HUDEP-2 (cell line): ENCODE data around the gene E2F1.
"Not testable (repeated sequence)": the region's sequence is repeated elsewhere in the genome, so short reads cannot be mapped to it uniquely, and the experiment has no call there.

Experiments used
- DNase-seq, 76 experiments: peaks; one replicate each; lab custom pipeline; 2025; ENCODE audit not compliant: unreplicated experiment in 76 of 76; lab: John Stamatoyannopoulos, UW

Gene E2F1

DNA sequence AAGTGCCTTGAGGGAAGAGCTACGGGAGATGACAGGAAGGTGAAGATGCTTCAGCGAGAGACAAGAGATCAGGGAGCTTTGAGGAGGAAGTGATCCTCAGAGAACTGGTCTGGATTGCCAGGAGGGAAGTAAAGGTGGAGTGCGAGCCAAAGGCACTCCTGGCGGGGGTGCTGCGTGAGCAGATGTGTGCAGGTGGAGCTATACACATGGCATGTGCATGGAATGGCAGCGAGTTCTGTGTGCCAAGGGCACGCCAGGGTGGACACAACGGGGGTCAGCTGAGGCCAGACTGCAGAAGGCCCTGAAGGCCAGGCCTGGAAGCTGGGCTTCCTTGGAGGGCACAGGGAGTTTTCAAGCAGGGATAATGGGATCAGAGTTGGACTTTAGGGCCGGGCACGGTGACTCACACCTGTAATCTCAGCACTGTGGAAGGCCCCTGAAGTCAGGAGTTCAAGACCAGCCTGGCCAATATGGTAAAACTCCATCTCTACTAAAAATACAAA, 27.7 kb upstream of the E2F1 start:
- no peak for DNase-seq

DNA sequence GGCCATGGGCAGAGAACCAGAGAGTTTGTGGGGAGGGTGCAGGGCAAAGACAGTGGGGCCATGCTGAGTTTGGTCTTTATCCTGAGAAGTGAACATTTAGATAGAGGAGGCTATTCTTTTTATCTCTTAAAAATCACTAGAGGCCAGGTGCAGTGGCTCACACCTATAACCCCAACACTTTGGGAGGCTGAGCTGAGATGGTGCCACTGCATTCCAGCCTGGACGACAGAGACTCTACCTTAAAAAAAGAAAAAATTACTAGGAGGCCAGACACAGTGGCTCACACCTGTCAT, 25.2 kb upstream of the E2F1 start:
- DNase-seq, result no peak

DNA sequence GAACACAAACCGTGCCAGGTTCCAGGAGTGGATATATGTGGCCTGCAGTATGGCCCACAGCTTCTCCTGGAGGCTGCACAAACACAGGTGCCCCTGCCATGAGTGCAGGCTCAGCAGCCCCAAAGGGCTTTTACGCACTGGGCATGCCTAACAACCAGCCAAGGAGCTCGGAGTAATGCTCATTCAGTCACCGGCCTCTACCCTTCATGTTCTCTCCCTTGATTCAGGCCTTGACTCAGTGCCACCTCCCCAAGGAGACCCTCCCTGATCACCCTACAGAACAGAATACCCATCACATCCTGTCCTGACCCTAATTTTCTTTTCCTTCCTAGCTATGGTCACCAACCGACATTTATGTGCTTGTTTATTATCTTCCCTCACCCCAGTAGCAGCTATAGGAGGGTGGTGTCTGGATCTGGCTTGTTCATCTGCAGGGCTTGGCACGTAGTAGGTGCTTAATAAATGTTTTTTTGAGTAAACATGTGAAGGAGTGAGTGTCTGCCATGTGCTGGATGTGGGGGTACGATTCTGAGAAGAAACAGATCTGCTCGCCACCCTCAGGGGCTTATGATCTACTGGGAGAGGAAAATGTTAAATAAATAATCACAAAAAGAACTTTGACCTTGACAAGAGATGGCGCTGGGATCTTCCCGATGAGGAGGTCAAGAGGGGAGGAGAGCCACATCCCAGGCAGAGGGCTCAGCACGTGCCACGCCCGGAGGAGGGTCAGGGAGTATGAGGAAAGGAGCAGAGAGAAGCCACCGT, 24.7 kb upstream of the E2F1 start:
- no peak for DNase-seq

GRCh38 chr20:33709905-33710541, 23.8 kb upstream of the E2F1 start:
- DNase-seq, result peak in 41 of 76 experiments; percentile 16 to 78 (median 53)

GRCh38 chr20:33709398-33709797, 23.2 kb upstream of the E2F1 start:
- peak in 60 of 76 experiments; percentile 18 to 82 (median 56) for DNase-seq

GRCh38 chr20:33707668-33708067, 21.5 kb upstream of the E2F1 start:
- no peak for DNase-seq

DNA sequence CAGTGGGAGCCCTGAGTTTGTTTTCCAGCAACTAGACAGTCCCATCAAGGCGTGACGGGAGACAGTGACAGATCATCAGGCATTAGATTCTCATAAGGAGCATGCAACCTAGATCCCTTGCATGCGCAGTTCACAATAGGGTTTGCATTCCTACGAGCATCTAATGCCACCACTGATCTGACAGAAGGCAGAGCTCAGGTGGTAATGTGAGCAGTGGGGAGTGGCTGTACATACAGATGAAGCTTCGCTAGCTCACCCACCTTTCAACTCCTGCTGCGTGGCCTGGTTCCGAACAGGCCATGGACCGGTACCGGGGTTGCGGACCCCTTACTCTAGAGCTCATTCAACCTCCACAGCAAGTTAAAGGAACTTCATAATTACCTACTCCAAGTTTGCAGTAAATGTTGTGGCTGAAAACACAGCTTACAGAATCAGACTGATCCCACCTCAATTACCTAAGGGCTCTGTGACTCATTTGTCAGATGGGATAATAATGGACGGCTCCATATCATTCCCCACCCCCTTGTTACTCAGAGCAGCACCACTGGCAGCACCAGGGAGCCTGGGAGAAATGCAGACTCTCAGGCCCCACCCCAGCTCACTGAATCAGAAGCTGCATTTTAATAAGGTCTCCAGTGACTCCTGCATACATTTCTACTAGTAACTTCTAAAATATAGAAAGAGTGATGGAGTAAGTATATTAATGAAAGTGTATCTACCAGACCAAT, 18.2 kb upstream of the E2F1 start:
- DNase-seq, result no peak

- DNase-seq, result no peak
Observed at GRCh38 chr20:33703498-33704137, 17.4 kb upstream of the E2F1 start.

DNA sequence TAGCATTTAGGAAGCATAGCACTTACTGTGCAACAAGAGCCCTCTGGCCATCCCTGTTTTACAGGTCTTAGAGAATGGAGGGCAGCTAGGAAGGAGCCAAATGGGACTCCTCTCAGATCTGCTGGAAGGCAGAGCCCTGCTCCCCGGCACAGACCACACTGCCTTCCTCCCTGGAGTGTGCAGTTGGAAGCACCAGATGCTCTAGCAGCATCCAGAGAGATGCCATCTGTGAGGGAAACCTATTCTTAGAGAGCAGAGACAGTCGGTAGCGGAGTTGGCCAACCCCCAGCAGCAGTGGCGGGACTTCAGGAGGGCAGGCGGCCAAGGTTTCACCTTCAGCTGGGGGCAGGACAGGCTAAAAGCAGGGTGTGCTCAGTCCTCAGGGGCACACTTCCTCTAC, 16.7 kb upstream of the E2F1 start:
- DNase-seq, result peak in 20 of 76 experiments; percentile 6 to 55 (median 23)

DNA sequence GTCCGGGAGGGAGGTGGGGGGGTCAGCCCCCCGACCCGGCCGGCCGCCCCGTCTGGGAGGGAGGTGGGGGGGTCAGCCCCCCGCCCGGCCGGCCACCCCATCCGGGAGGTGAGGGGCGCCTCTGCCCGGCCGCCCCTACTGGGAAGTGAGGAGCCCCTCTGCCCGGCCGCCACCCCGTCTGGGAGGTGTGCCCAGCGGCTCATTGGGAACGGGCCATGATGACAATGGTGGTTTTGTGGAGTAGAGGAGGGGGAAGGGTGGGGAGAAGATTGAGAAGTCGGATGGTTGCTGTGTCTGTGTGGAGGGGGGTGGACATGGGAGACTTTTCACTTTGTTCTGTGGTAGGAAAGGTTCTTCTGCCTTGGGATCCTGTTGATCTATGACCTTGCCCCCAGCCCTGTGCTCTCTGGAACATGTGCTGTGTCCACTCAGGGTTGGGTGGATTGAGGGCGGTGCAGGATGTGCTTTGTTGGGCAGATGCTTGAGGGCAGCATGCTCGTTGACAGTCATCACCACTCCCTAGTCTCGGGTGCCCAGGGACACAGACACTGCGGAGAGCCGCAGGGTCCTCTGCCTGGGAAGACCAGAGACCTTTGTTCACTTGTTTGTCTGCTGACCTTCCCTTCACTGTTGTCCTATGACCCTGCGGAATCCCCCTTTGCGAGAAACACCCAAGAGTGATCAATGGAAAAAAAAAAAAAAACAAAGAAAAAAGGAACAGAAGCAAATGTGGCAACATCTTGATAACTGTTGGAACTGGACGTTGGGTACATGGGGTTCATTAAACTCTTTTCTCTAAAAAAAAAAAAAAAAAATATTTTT, 15.7 kb upstream of the E2F1 start:
- peak in 1 of 76 experiments; percentile 18 for DNase-seq

GRCh38 chr20:33700696-33701441, 14.7 kb upstream of the E2F1 start:
- DNase-seq, result not testable (repeated sequence)

GRCh38 chr20:33698966-33699365, 12.8 kb upstream of the E2F1 start:
- not testable (repeated sequence) for DNase-seq

DNA sequence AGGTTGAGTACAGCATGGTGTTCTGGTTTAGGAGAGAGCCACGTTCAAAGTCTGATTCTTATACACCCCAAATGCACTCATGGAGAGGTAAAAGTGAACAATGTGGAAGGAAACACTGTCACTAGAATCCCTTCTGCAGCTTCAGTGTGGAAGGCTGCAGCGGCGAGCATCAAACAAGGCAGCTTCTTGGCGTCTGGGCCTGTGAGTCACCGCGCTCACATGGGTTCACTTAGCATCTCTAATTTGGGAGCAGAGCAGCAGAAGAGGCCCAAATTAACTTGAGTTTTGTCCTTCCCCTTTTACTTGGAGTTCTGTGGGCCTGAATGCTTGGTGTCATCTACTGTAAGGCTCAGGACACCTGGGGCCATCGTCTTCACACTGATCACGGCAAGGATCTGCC, 10.9 kb upstream of the E2F1 start:
- DNase-seq, result no peak

DNA sequence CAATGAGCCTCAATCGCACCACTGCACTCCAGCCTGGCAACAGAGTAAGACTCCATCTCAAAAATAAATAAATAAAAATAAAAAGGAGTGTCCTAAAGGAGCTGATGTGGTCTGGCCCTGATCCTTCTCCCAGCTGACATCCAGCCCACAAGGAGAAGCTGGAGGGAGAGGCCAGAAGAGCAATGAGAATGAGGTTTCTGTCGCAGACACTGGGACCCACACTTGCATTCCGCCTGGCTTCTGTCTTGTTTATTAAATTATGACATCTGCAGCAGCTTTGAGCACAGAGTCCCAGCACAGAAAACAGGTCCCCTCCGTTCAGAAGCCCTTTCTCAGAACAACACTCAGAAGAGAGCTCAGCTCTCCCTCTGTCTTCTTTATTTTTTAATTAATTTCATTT, 10.3 kb upstream of the E2F1 start:
- no peak for DNase-seq

- no peak for DNase-seq
Observed at GRCh38 chr20:33694639-33695012, 8.4 kb upstream of the E2F1 start.

DNA sequence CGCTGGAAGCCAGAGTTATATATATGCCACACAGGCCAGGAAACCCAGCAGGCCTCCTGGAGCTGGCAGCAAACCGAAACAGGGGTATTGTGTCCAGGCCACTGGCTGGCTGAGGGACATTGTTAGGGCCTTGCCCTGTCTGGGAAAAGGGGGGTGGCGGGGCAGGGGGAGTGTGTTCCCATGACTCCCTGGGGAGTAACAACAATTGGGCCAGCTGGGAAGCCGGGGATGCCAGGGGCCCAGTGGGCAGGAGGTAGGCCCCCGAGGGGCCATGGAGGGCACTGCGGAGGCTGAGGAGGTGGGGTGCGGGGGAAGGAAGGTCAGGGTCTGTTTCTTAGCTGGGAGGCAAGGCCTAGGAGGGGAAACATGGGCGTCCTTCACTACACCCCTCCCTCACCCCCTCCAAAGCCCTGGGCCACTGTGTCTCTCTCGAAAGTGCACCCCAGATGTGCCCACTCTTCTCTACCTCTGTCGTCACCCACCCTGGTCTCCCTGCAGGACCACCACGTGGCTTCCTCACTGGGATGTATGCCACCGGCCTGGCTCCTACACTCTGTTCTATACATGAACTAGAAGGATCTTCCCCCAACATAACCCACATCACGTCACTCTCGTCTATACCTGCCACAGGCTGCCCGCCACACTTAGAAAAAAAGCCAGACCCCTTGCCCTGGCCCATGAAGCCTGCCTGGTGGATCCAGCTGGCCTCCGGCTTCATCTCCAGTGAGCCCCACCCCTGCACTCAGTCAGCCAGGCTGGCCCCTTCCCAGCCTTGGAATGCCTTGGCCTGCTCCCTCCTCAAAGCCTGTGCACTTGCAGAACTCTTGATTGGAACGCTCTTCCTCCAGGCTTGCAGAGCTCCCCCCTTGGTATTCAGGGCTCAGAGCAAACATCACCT, 7.8 kb upstream of the E2F1 start:
- no peak for DNase-seq

DNA sequence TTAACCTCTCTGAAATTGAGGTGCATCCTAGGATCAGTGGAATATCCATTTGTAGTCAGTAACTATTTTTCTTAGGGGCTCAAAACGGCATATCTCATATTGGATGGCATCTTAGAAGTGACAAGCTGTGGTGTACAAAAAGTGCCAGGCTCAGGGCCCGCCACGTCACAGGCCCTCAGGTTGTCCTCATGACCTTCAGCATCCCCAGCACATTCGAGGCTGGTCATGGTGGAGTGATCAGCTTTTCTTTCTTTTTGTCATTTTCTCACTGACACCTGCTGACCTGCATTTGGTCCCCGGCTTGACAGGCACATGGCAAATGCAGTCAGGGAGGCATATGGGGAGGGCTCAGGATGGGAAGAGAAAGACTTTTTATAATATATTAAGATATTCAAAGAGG, 7.1 kb upstream of the E2F1 start:
- no peak for DNase-seq

DNA sequence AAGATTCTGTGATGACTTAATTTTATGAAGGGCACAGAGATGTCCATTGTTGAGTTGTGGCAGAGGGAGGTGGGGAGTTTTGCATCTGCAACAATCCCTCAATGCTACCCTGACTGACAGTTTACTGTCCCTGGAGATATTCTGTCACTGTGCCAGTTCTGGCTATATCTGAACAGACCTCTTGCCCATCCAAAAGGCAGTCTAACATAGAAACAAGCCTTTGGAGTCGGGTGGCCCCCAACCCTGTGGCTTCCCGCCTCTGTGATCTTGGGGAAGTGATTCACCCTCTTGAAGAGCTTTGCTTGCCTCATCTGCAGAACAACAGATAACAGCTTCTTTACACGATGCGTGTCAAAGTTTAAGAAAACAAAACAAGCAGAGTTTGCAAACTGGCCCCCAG, 3.8 kb upstream of the E2F1 start:
- peak in 73 of 76 experiments; percentile 74 to 99 (median 94) for DNase-seq

- peak in 2 of 76 experiments; percentile 39 for DNase-seq
Observed at GRCh38 chr20:33689493-33689892, 3.3 kb upstream of the E2F1 start.
